ENCODE results near the gene HSPB6.
"Not testable (repeated sequence)": the region's sequence is repeated elsewhere in the genome, so short reads cannot be mapped to it uniquely, and the experiment has no call there.

Gene HSPB6

GRCh38 chr19:35784503-35785338 lies 27.9 kb upstream of the HSPB6 start:
- no peak for DNase-seq

- DNase-seq = no peak
These were observed 26.9 kb upstream of the HSPB6 start for GRCh38 chr19:35783469-35784434.

GRCh38 chr19:35782589-35782988 lies 25.8 kb upstream of the HSPB6 start:
- DNase-seq = no peak

GRCh38 chr19:35781650-35782049 lies 24.8 kb upstream of the HSPB6 start:
- DNase-seq = no peak

GRCh38 chr19:35780717-35781116 lies 23.9 kb upstream of the HSPB6 start:
- no peak for DNase-seq

GRCh38 chr19:35780058-35780457 lies 23.2 kb upstream of the HSPB6 start:
- no peak for DNase-seq

GRCh38 chr19:35779033-35779432 lies 22.2 kb upstream of the HSPB6 start:
- DNase-seq = no peak

GRCh38 chr19:35777961-35778360 lies 21.1 kb upstream of the HSPB6 start:
- no peak for DNase-seq

GRCh38 chr19:35777086-35777841 lies 20.4 kb upstream of the HSPB6 start:
- DNase-seq = no peak

- DNase-seq = peak in 1 of 2 experiments; percentile 8
These were observed 19.4 kb upstream of the HSPB6 start for GRCh38 chr19:35776102-35776788.

GRCh38 chr19:35775298-35776101 lies 18.7 kb upstream of the HSPB6 start, which contains the start of gene ARHGAP33:
ARHGAP33 (plus strand) TSS chr19:35775564; CDS start chr19:35775659, 95 bp downstream.
- DNase-seq = peak; percentile 86 to 95

GRCh38 chr19:35775046-35775297 lies 18.1 kb upstream of the HSPB6 start:
- DNase-seq = no peak

GRCh38 chr19:35774274-35775045 lies 17.6 kb upstream of the HSPB6 start:
- no peak for DNase-seq

GRCh38 chr19:35773020-35773806 lies 16.4 kb upstream of the HSPB6 start:
- no peak for DNase-seq

GRCh38 chr19:35772362-35772761 lies 15.5 kb upstream of the HSPB6 start:
- not testable (repeated sequence) for DNase-seq

- no peak for DNase-seq
These were observed 11.2 kb upstream of the HSPB6 start for GRCh38 chr19:35768082-35768421.

- DNase-seq = no peak
These were observed 10.7 kb upstream of the HSPB6 start for GRCh38 chr19:35767288-35768081.

GRCh38 chr19:35766571-35767104 lies 9.8 kb upstream of the HSPB6 start:
- no peak for DNase-seq

Measured in cerebellar nuclear complex (tissue), 1 donor.